GM18909 (cell line): Measurements from ENCODE around the gene ATG5.

Source experiments
- ATAC-seq: cut with Tn5 transposase; IDR thresholded peaks from one replicate; pipeline ENCODE4 v1.9.1; 2021; ENCODE audit warnings: mild to moderate bottlenecking; ENCODE audit not compliant: unreplicated experiment, poor library complexity

ATG5 gene

DNA sequence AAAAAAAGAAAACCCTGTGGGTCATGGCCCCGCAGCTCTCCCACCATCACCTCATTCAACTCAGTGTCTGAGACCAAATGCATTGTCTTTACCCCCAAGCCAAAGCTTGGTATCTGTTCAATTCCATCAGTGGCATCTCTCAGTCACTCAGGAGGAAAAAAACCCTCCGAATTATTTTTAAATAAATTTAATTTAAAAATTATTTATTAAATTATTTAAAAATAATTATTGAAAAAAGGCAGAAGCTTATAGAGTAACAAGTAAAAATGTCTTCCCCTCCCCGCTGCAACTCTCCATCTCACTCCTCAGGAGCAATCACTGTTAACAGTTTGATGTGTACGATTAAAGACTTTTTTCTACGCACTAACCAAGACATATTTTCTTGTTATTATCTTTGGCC, 188.7 kb downstream of the ATG5 start:
- ATAC-seq = no peak

DNA sequence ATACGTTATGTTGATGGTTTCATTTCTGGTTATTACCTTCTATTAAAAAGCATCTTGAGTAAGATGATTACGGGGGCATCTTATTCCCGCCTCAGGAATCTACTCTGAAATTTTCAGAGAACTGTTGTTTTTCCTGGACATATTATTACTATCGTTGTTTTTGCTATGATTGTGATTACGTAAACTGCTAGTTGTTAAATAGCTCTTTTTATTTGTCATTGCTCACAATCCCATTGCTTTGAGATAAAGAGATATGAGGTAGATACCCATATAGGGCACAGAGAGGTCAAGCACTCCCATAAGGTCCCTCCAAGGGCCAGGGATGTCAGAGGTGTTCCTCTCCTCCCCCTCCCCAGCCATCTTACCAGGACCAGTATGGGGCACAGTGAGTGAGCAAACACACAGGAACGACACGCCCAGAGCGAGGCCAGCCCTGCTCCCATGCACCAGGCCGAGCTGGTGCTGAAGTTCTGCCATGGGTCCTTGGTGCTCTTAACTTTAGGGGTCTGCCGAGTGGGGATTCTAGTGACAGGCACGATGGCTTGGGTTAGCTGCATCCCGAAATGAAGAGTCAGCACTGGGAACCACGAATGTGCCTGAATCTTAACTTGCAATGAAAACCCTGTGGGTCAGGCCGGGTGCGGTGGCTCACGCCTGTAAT, 189.5 kb downstream of the ATG5 start:
- no peak for ATAC-seq

DNA sequence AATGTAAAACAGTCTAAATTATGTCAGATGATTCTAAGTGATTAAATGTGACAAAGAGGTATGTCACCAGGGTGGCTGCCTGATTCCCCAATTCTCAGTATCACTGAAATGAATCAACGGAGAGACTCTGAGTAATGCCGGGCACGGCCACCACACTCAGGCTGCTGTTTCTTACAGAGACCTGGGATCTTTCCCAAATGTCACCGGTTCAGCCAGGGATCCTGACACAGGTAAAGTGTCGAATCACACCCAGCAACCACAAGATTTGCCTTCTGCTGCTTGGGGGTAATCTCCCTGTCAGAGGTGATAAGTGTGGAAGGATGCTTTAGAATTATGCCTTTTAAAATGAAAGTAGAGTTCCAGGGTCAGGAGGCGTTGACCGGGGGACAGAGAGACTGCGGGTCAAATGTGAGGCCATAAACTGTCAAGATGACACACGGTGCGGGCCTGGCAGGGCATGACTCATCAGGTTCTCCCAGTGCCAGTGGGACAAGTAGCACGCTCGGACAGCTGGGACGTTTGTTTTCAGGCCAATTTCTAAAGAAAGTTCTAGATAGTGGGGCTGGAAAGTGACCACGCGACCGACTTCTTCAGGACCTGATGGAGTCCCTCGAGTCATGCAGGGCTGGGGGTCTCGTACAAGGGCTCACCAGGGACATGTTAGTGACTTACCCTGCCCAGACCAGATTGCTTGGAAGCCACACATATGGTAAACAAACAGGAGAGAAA, 190.5 kb downstream of the ATG5 start:
- no peak for ATAC-seq
